Measurements from ENCODE around the gene SPOUT1.
"Not testable (repeated sequence)": the region's sequence is repeated elsewhere in the genome, so short reads cannot be mapped to it uniquely, and the experiment has no call there.

Gene SPOUT1

GRCh38 chr9:128829477-128830251 is at the start of gene SPOUT1:
SPOUT1 (minus strand) TSS chr9:128829794; CDS start chr9:128829780, 14 bp downstream.
- peak; percentile 85 for FAIRE-seq

GRCh38 chr9:128877852-128878251 is 48.3 kb upstream of the SPOUT1 start:
- no peak for FAIRE-seq

- FAIRE-seq: not testable (repeated sequence)
These were observed 41.3 kb upstream of the SPOUT1 start for GRCh38 chr9:128870941-128871265.

- FAIRE-seq: no peak
These were observed 40.7 kb upstream of the SPOUT1 start for GRCh38 chr9:128870128-128870940.

GRCh38 chr9:128863647-128864046 is 34.1 kb upstream of the SPOUT1 start:
- FAIRE-seq: no peak

- FAIRE-seq: no peak
These were observed 32.8 kb upstream of the SPOUT1 start for GRCh38 chr9:128862401-128862851.

GRCh38 chr9:128861501-128861900 is 31.9 kb upstream of the SPOUT1 start:
- no peak for FAIRE-seq

GRCh38 chr9:128860937-128861336 is 31.3 kb upstream of the SPOUT1 start:
- no peak for FAIRE-seq

- not testable (repeated sequence) for FAIRE-seq
These were observed 28.9 kb upstream of the SPOUT1 start for GRCh38 chr9:128858476-128858875.

GRCh38 chr9:128854454-128854853 is 24.9 kb upstream of the SPOUT1 start:
- FAIRE-seq: not testable (repeated sequence)

GRCh38 chr9:128852646-128853045 is 23.1 kb upstream of the SPOUT1 start:
- FAIRE-seq: not testable (repeated sequence)

- peak; percentile 90 for FAIRE-seq
These were observed 22.4 kb upstream of the SPOUT1 start for GRCh38 chr9:128851779-128852600.

GRCh38 chr9:128851024-128851423 is 21.4 kb upstream of the SPOUT1 start:
- FAIRE-seq: not testable (repeated sequence)

- no peak for FAIRE-seq
These were observed 18.2 kb upstream of the SPOUT1 start for GRCh38 chr9:128847803-128848202.

GRCh38 chr9:128846680-128847030 is 17.1 kb upstream of the SPOUT1 start:
- FAIRE-seq: no peak

GRCh38 chr9:128845186-128845931 is 15.8 kb upstream of the SPOUT1 start:
- no peak for FAIRE-seq

GRCh38 chr9:128843171-128843570 is 13.6 kb upstream of the SPOUT1 start:
- not testable (repeated sequence) for FAIRE-seq

- no peak for FAIRE-seq
These were observed 12.3 kb upstream of the SPOUT1 start for GRCh38 chr9:128841694-128842492.

- no peak for FAIRE-seq
These were observed 10.9 kb upstream of the SPOUT1 start for GRCh38 chr9:128840524-128840923.

GRCh38 chr9:128838338-128838737 is 8.7 kb upstream of the SPOUT1 start:
- no peak for FAIRE-seq

- no peak for FAIRE-seq
These were observed 7.0 kb upstream of the SPOUT1 start for GRCh38 chr9:128836509-128837145.

Data from G401.6 (cell line).